Upper lobe of left lung (tissue), 4 donors: ENCODE measurements around the gene EREG.

Experiments used
- POLR2A ChIP-seq, 4 donors: fragments of 450-650 bp; IDR thresholded peaks; one replicate each; pipeline ENCODE4 v1.5.1; 2016 to 2017; ENCODE audit warnings: antibody characterized with exemption in 4 of 4, mild to moderate bottlenecking in 2 of 4
- POLR2AphosphoS5 ChIP-seq, 2 donors: sonication (generic); formaldehyde crosslinking; IDR thresholded peaks; one replicate each; pipeline ENCODE4 v1.5.1; 2017; ENCODE audit warnings: antibody characterized with exemption in 2 of 2
- TF ChIP-seq, protein P1 (sequence below), 6 experiments: fragments of 450-650 bp in 4 of 6; fragments of 200-600 bp in 2 of 6; sonication (generic) in 2 of 6; IDR thresholded peaks; one replicate each; pipeline ENCODE4 v1.5.1; 2016 to 2019; ENCODE audit warnings: antibody characterized with exemption in 6 of 6

DNA sequence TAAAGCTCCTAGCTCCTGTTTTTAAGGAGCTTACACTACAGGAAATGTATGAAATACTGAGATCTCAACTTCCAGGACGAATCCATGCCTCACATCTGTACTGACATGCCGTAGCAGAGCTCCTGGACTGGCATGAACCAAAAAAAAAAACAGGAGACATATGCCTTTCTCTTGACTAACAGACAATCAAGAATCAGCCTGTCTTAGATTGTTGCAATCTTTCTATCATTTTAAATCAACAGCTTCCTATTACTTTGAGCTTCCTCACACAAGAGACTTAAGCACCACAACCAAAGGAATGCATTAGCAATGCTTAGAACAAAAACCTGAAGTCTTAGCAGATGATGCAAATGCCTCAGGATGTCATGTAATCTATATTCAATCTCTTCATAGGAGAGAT lies 45.3 kb downstream of the EREG start:
- TF ChIP-seq, protein P1, sequence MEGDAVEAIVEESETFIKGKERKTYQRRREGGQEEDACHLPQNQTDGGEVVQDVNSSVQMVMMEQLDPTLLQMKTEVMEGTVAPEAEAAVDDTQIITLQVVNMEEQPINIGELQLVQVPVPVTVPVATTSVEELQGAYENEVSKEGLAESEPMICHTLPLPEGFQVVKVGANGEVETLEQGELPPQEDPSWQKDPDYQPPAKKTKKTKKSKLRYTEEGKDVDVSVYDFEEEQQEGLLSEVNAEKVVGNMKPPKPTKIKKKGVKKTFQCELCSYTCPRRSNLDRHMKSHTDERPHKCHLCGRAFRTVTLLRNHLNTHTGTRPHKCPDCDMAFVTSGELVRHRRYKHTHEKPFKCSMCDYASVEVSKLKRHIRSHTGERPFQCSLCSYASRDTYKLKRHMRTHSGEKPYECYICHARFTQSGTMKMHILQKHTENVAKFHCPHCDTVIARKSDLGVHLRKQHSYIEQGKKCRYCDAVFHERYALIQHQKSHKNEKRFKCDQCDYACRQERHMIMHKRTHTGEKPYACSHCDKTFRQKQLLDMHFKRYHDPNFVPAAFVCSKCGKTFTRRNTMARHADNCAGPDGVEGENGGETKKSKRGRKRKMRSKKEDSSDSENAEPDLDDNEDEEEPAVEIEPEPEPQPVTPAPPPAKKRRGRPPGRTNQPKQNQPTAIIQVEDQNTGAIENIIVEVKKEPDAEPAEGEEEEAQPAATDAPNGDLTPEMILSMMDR (IDR thresholded peaks at IDR 0.05): no peak
- TF ChIP-seq POLR2AphosphoS5 (IDR thresholded peaks at IDR 0.05) (no peak), POLR2A (IDR thresholded peaks at IDR 0.05) (no peak)
